WTC11 (cell line): ENCODE data around the gene IQSEC1. TPM values are rescaled to one million over a fixed set of nuclear protein-coding genes. Genes with fewer than 3 reads are reported as not detected.

ENCODE experiments used
- ATAC-seq: fragments of 200-7000 bp; cut with Tn5 transposase; 2 replicates; pipeline ENCODE4 v1.10.0; 2021; ENCODE audit warnings: mild to moderate bottlenecking, moderate library complexity
- CTCF ChIA-PET: fragments of 300-600 bp; sonication (Branson Sonifier 250); formaldehyde crosslinking; loops from one replicate; lab custom pipeline; 2021; ENCODE audit warnings: antibody characterized with exemption; lab: Charles Lee
- POLR2A ChIA-PET: fragments of 350-600 bp; sonication (Branson Sonifier 250); formaldehyde crosslinking; loops from one replicate; lab custom pipeline; 2021; ENCODE audit warnings: antibody characterized with exemption; lab: Charles Lee
- DNase-seq: peaks from one replicate; pipeline ENCODE4 v3.0.0; 2021; ENCODE audit warnings: low spot score
- H3K27ac Mint-ChIP-seq: 2 replicates; pipeline ENCODE4 v1.8.0; 2021; ENCODE audit warnings: mixed read lengths
- H3K27me3 Mint-ChIP-seq: 2 replicates; pipeline ENCODE4 v1.8.0; 2021; ENCODE audit warnings: low read depth, mild to moderate bottlenecking, moderate library complexity, mixed read lengths
- H3K36me3 Mint-ChIP-seq: 2 replicates; pipeline ENCODE4 v1.8.0; 2021; ENCODE audit warnings: mixed read lengths
- H3K4me1 Mint-ChIP-seq: 2 replicates; pipeline ENCODE4 v1.8.0; 2022; ENCODE audit warnings: mixed read lengths
- H3K4me3 Mint-ChIP-seq: 2 replicates; pipeline ENCODE4 v1.8.0; 2021; ENCODE audit warnings: mild to moderate bottlenecking, moderate library complexity, mixed read lengths
- H3K9me3 Mint-ChIP-seq: 2 replicates; pipeline ENCODE4 v1.8.0; 2021; ENCODE audit warnings: mixed read lengths
- ATF1 ChIP-seq: sonication (generic); formaldehyde crosslinking; IDR thresholded peaks from 2 replicates; pipeline ENCODE4 v1.8.1; 2023; ENCODE audit warnings: mild to moderate bottlenecking, moderate library complexity, missing genetic modification reagents
- EMX1 ChIP-seq: fragments of 250-450 bp; sonication (Bioruptor Pico); IDR thresholded peaks from 2 replicates; pipeline ENCODE4 v1.8.0; 2021; ENCODE audit warnings: mild to moderate bottlenecking
- FOXJ3 ChIP-seq: sonication (generic); formaldehyde crosslinking; IDR thresholded peaks from 2 replicates; pipeline ENCODE4 v1.9.0; 2021; ENCODE audit warnings: missing genetic modification reagents, mild to moderate bottlenecking, borderline replicate concordance
- FOXP4 ChIP-seq: sonication (generic); formaldehyde crosslinking; IDR thresholded peaks from 2 replicates; pipeline ENCODE4 v1.8.0; 2022; ENCODE audit warnings: mild to moderate bottlenecking, missing genetic modification reagents
- KAT7 ChIP-seq: sonication (generic); formaldehyde crosslinking; IDR thresholded peaks from 2 replicates; pipeline ENCODE4 v1.8.1; 2023; ENCODE audit warnings: missing genetic modification reagents, mild to moderate bottlenecking, borderline replicate concordance
- MAX ChIP-seq: sonication (generic); formaldehyde crosslinking; IDR thresholded peaks from 2 replicates; pipeline ENCODE4 v1.8.0; 2022; ENCODE audit warnings: mild to moderate bottlenecking, missing genetic modification reagents
- OVOL2 ChIP-seq: fragments of 250-450 bp; sonication (Bioruptor Pico); IDR thresholded peaks from 2 replicates; pipeline ENCODE4 v1.9.0; 2021; ENCODE audit warnings: mild to moderate bottlenecking, borderline replicate concordance
- STAT6 ChIP-seq: sonication (generic); formaldehyde crosslinking; conservative IDR thresholded peaks from 2 replicates; pipeline ENCODE4 v1.8.1; 2023; ENCODE audit warnings: mild to moderate bottlenecking, low read depth, missing genetic modification reagents, moderate library complexity
- USF1 ChIP-seq: sonication (generic); formaldehyde crosslinking; IDR thresholded peaks from 2 replicates; pipeline ENCODE4 v1.8.0; 2022; ENCODE audit warnings: mild to moderate bottlenecking, missing genetic modification reagents
- ZNF138 ChIP-seq: sonication (generic); formaldehyde crosslinking; conservative IDR thresholded peaks from 2 replicates; pipeline ENCODE4 v1.8.1; 2022; ENCODE audit warnings: mild to moderate bottlenecking, moderate library complexity, missing genetic modification reagents
- ZNF219 ChIP-seq: sonication (generic); formaldehyde crosslinking; IDR thresholded peaks from 2 replicates; pipeline ENCODE4 v1.8.0; 2023; ENCODE audit warnings: missing genetic modification reagents, mild to moderate bottlenecking, borderline replicate concordance
- ZNF317 ChIP-seq: sonication (generic); formaldehyde crosslinking; IDR thresholded peaks from 2 replicates; pipeline ENCODE4 v1.8.1; 2023; ENCODE audit warnings: low read depth, mild to moderate bottlenecking, moderate library complexity, missing genetic modification reagents, borderline replicate concordance
- ZNF425 ChIP-seq: fragments of 250-450 bp; sonication (Bioruptor Pico); conservative IDR thresholded peaks from 2 replicates; pipeline ENCODE4 v1.9.0; 2021; ENCODE audit warnings: mild to moderate bottlenecking
- total RNA-seq: library from RNA; stranded (reverse); gene quantifications from 3 replicates; pipeline ENCODE4 v1.2.3, GENCODE V29; 2021

Gene IQSEC1
- total RNA-seq, 1 experiment from 2014 or later, result 35.0 TPM

- no peak for DNase-seq
- Mint-ChIP-seq H3K4me3 (no peak overlapping the region), H3K4me1 (peaks cover 8% of the 10 kb centered on the region; the same call in 1 of the 2 replicates), H3K36me3 (peaks cover 4% of the 10 kb centered on the region; the same call in 1 of the 2 replicates), H3K9me3 (no peaks in the 10 kb centered on the region), H3K27ac (no peak overlapping the region), H3K27me3 (peaks cover 17% of the 10 kb centered on the region)
- POLR2A ChIA-PET, result no interaction called here
- CTCF ChIA-PET, result interaction anchor here (0.7 to 3.6 kb wide), 8 partner anchors 20 to 109 kb away, joined by 3 to 21 read pairs (median 4); no protein-coding TSS in a partner anchor
- TF ChIP-seq ZNF317 (CRISPR knock-in tag), result no peak
- no peak for TF ChIP-seq EMX1 (CRISPR knock-in tag)
- peak; percentile 55 for ATAC-seq
These were observed 176.9 kb downstream of the IQSEC1 start for GRCh38 chr3:12896063-12896985.

- ChIA-PET POLR2A (interaction anchor here (0.6 kb wide), 1 partner anchor 56 kb away, joined by 3 read pairs; no protein-coding TSS in a partner anchor), CTCF (interaction anchor here (0.8 to 3.6 kb wide), 8 partner anchors 19 to 108 kb away, joined by 3 to 21 read pairs (median 4); no protein-coding TSS in a partner anchor)
- peaks cover 23% of the 10 kb centered on the region for H3K27me3 Mint-ChIP-seq
- no peak overlapping the region for H3K4me3 Mint-ChIP-seq
- H3K36me3 Mint-ChIP-seq, result peaks cover 2% of the 10 kb centered on the region; the same call in 1 of the 2 replicates
- H3K4me1 Mint-ChIP-seq, result peaks cover 11% of the 10 kb centered on the region; the same call in 1 of the 2 replicates
- no peaks in the 10 kb centered on the region for H3K9me3 Mint-ChIP-seq
- DNase-seq (no peak), ATAC-seq (no peak)
- H3K27ac Mint-ChIP-seq, result no peak overlapping the region
- TF ChIP-seq FOXJ3, result no peak
- no peak for TF ChIP-seq STAT6 (CRISPR knock-in tag)
- no peak for TF ChIP-seq MAX
- TF ChIP-seq OVOL2 (CRISPR knock-in tag), result no peak
- no peak for TF ChIP-seq USF1 (CRISPR knock-in tag)
- TF ChIP-seq, all 79 proteins: peak for 0
These were observed 177.7 kb downstream of the IQSEC1 start for GRCh38 chr3:12895391-12896062.

GRCh38 chr3:12894629-12895028, 178.6 kb downstream of the IQSEC1 start:
- no peak for TF ChIP-seq STAT6 (CRISPR knock-in tag)
- no peak for TF ChIP-seq ZNF425 (CRISPR knock-in tag)
- no peak for TF ChIP-seq ATF1 (CRISPR knock-in tag)
- TF ChIP-seq ZNF219 (CRISPR knock-in tag), result no peak
- no peak for TF ChIP-seq FOXP4 (CRISPR knock-in tag)
- no peak for TF ChIP-seq ZNF138 (CRISPR knock-in tag)
- TF ChIP-seq KAT7 (CRISPR knock-in tag), result no peak
- no peak for DNase-seq
- CTCF ChIA-PET, result interaction anchor here (1.2 to 3.6 kb wide), 2 partner anchors 26 to 89 kb away, joined by 4 to 21 read pairs; no protein-coding TSS in a partner anchor
- no peak for ATAC-seq
- Mint-ChIP-seq H3K9me3 (no peaks in the 10 kb centered on the region), H3K36me3 (no peaks in the 10 kb centered on the region; the same call in 1 of the 2 replicates), H3K27ac (no peak overlapping the region), H3K4me3 (no peak overlapping the region), H3K27me3 (peaks cover 30% of the 10 kb centered on the region), H3K4me1 (peaks cover 11% of the 10 kb centered on the region; the same call in 1 of the 2 replicates)
- POLR2A ChIA-PET, result no interaction called here
